GM19452 (cell line): Measurements from ENCODE around the gene C17orf114.

Source experiments
- ATAC-seq: cut with Tn5 transposase; IDR thresholded peaks from one replicate; pipeline ENCODE4 v1.9.1; 2021; ENCODE audit not compliant: unreplicated experiment

C17orf114 gene

DNA sequence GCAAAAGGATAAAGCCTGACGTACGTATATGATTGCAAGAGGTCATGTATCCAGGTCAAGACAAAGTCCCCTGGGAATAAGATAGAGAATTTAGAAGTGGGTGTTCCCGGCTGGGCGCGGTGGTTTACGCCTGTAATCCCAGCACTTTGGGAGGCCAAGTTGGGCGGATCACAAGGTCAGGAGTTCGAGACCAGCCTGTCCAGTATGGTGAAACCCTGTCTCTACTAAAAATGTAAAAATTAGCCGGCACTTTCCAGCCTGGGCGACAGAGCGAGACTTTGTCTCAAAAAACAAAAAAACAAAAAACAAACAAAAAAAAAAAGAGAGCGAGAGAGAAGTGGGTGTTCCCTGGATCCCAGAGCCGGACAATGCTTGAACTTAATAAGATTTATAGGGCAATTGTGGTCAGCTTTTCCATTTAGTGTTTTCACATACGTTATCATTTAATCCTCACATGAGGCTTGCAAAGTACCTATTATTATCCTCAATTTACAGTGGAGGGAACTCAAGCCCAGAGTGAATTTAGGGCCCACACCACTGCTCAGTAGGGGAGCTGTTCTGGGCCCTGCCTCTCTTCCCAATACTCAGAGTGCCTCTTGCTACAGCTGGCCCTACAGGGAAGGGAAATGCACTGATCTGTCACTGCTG, 13.8 kb downstream of the C17orf114 start:
- ATAC-seq, result no peak

DNA sequence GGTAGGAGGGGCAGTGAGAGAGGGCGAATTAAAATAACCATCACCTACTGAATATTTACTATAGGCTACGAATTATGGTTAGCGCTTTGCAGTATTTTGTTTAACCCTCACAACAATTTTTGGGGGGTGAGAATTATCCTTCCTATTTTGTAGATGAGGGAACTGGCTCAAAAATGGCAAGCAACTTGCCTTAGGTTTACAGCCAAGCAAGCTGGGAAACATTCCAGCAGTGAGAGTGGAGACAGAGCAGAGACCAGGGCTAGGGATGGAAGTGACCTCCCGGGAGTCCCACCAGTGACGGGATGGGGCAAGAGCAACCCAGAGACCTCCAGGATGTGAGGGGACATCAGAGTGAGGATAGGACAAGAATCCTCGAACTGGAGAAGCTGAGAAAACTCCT, 15.6 kb downstream of the C17orf114 start:
- ATAC-seq, result no peak

DNA sequence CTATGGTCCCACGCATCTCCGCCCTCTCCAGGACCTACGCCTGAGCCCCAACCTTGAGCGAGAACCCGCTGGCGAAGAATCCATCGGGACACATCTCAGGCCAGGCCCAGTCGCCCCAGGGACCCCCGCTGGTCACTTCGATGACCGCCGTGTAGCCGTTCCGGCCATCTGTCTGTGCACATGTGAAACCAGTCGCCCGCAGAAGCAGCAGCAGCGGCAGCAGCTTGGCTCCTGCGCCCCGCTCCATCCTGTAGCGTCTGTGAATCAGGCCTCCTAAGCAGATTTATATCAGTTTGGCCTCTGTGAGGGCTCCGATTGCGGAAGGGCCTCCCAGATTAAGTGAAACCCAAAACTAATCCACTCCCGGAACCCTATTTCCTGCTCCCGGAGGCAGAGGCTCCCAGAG, 16.0 kb downstream of the C17orf114 start, which contains the start of gene VMO1:
Gene VMO1, minus strand, starts transcription at position 259 of the 406 bp plus-strand sequence. Its CDS starts 12 bp downstream, at position 247.
- ATAC-seq, result no peak

DNA sequence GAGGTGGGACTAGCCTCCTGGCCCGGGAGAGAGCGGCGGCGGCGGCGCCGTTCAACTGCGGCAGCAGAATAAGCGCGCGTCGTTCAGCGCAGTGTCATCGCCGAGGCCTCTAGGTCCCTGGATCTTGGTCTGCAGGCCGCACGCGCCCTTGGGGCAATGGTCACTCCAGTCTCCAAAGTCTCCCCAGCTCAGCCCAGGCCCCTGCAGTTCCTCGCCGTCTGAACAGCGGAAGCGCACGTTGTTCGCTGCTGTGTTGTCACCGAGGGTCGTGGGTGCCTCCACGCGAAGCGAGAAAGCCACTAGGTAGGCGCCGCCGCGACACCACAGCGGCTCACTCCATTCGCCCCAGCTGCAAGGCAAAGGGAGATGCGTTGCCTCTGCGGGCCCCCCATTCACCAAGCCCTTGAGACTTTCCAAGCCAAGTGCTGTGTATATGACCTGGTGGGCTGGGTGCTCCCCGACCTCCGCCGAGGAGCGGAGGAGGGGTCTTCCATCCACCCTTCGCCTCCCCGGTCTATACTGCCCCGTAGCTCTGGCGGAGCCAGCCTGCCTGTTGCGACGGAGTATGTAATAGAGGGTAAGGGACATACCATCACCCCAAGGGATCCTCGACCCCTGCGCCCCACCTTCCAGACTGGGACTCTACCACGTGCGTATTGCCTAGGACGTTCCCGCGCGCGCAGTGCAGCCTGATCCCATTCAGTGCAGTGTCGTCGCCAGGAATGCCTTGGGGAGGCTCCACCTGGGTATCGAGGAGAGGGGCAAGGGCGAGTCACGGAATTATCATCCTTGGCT, 16.6 kb downstream of the C17orf114 start:
- no peak for ATAC-seq

DNA sequence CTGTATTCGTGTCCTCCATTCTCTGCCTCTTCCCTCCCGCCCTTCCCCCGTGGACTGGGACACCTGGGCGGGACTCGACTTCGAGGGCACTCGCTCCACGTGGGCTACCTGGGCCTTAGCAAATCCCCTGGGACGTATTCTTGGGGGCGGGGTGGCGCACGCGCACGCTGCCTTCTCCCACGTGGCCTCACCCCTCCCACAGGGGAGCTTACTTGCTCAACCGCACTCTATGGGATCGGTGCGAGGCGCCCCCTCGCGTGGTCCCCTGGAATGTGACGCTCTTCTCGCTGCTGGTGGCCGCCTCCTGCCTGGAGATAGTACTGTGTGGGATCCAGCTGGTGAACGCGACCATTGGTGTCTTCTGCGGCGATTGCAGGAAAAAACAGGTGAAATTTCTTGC, 19.5 kb downstream of the C17orf114 start:
- ATAC-seq, result no peak

DNA sequence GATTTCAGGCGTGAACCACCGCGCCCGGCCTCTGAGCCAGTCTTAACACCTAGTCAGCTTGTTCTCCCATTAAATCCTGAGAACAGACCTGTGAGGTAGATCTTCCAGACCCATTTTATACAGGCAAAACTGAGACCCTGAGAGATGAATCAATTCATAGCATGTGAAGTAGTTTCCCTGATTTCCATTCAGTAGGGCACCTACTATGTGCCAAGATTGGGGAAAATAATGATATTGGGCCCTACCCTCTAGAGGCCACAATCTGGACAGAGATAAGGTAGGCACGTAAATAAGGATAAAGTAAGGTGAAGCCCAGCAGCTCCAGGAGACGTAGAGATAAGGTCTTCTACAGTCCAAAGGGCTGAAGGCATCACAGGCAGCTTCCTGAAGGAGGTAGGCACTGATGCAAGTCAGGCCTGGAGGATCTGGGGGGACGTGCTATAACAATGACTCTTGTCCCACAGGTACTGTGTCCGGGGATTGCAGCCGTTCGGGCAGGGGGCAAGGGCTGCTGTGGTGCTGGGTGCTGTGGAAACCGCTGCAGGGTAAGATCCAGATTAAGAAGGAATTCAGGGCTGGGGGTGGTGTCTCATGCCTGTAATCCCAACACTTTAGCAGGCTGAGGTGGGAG, 21.7 kb downstream of the C17orf114 start:
- ATAC-seq, result no peak

DNA sequence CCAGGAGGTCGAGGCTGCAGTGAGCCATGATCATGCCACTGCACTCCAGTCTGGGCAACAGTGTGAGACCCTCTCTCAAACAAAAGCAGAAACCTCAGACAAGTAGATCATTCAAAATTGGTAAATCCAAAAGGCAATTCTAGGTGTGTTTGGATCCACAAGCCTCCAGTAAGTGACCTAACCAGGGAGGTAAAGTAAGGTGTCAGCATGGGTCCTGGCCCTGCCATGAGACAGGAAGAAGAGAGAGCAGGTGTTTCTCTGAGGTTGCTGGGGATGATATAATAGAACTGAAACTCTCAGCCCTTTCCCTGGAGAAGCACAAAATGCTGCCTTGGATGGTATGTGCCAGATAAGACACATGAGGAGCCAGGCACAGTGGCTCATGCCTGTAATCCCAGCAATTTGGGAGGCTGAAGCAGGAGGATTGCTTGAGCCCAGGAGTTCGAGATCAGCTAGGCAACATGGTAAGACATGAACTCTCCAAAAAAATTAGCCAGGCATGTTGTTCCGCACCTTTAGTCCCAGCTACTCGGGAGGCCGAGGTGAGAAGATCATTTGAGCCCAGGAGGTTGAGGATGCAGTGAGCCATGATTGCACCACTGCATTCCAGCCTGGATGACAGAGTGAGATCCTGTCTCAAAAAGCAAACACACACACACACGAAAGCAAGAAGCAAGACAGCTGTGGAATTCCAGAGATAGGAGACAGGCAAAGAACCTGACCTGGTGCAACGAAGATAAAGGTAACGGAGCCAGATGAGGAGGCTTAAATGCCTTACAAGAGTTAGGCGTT, 24.0 kb downstream of the C17orf114 start:
- ATAC-seq, result no peak

DNA sequence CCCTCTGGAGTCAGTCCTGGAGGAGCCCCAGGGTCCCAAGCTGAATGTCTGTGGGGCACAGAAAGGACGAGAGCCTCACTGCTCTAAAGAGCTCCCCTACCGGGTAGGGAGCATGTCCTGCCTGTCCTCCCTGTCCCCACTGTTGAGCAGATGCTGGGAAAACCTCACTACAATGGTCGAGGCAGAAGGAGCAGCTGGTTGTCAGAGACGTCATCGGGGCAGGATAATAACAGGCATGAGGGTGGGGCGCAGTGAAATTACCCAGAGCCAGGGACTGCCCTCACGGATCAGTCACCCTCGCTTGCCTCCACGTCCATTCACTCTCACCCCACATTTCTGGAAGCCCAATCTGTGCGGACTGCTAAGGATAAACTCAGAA, 29.9 kb downstream of the C17orf114 start:
- ATAC-seq, result no peak

DNA sequence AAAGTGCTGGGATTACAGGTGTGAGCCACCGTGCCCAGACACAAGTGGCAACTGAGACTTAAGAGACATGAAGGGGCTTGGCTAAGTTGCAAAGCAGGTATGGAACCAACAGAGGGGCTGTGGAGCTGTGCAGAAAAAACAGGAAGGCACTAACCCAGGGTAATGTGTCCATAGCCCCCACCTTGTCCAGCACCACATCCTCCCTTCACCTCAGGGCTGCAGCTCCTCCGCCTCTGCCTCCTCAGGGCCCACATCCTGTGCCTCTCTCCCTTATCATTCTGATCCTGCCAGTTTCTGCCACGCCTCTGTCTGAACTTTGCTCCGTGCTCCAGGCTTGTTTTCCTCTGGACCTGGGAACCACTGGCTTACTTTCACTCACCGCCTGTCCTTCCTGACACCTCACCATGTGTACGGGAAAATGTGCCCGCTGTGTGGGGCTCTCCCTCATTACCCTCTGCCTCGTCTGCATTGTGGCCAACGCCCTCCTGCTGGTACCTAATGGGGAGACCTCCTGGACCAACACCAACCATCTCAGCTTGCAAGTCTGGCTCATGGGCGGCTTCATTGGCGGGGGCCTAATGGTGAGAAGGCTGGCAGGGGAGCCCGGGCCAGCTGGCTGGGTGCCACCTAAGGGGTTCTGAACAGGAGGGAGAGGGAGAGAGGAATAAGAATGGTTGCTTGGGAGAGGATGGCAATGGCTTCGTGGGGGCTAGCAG, 30.5 kb downstream of the C17orf114 start, which contains the start of gene TM4SF5:
Gene TM4SF5, plus strand, starts transcription at position 368 of the 716 bp plus-strand sequence. Its CDS starts 37 bp downstream, at position 405.
- ATAC-seq, result no peak

DNA sequence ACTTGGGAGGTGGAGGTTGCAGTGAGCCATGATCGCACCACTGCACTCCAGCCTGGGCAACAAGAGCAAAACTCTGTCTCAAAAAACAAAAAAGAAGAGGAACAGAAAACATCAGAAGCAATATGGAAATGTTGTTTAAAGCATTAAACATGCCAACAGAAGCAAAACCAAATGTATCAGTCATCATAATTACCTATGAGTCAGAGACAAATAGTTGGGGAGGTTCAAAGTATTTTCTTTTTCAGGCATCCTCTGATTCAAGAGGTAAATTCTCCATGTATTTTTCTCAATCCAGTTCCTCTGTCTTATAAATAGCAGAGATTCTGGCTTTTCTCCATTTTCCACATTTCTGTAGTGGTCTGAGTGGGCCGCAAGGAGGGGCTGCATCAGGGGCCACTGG, 32.5 kb downstream of the C17orf114 start:
- no peak for ATAC-seq

DNA sequence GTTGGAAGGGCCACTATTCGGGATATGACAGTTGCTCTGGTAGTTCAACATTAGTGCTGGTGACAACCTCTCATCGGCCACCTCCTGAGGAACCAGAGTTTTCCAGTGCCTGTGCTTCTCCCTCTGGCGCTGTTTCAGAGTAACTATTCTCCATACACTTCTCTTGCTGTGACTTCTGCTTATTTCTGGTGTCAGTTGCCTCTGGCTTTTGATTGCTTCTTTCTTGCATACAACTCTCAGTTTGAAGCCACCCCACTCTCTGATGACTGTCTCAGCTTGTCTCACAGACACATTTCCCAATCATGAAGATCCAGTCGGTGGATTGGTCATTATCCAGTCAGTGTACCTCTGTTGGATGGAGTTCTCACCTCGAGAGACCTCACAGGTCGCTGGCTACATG, 33.8 kb downstream of the C17orf114 start:
- ATAC-seq, result no peak

DNA sequence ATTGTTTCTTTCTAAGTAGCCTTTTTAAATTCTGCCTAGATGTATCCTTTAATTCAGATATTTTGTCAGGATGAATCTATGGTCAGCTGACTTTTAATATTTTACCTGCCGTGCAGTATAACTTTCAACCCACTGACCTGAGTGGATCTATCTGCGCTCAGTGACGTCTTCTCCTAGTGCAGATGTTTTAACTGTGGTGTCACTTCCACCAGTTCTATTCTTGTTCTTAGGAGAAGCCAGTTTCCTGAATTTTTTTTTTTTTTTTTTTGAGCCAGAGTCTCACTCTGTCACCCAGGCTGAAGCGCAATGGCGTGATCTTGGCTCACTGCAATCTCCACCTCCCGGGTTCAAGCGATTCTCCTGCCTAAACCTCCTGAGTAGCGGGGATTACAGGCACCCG, 35.4 kb downstream of the C17orf114 start:
- no peak for ATAC-seq

DNA sequence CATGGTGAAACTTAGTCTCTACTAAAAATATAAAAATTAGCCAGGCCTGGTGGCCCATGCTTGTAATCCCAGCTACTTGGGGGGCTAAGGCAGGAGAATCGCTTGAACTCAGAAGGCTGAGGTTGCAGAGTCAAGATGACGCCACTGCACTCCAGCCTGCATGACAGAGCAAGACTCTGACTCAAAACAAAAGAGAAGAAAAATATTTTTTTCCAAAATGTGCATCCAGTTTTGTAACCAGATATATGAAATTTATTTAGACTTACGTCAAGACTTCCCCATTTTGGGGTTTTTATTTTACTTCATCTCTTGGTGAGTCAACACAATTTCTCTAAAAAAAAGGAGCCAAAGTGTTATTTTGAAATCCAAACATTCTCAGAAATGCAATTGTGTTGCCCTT, 35.9 kb downstream of the C17orf114 start:
- no peak for ATAC-seq

DNA sequence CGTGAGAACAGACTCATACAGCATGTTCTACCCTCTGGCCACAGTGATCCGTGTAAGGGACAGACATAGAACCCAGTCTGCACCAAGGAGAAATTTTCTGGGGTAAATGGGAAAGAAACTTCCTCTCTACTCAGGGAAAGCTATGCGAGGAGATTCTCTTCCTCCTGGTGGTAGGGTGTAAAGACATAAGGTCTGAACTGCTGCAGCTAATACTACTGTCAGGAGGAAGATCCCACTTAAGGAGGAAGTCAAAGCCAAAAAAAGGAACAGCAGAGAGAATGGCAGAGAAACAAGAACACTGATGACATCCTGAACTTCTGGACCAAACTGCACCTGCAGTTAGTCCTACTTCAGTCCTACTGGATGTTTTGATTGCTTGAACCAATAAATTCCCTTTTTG, 37.5 kb downstream of the C17orf114 start:
- ATAC-seq, result no peak

DNA sequence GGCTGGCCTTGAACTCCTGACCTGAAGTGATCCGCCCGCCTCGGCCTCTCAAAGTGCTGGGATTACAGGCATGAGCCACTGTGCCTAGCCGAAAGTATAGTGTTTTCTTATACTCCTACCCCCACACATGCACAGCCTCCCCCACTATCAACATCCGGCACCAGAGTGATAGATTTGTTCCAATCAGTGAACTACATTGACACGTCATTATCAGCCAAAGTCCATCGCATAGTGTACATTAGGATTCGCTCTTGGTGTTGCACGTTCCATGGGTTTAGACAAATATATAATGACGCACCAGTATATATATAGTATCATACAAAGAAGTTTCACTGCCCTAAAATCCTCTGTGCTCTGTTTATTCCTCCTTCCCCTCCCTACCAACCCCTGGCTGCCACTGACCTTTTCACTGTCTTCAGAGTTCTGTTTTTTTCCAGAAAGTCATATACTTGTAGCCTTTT, 42.3 kb downstream of the C17orf114 start:
- ATAC-seq, result no peak

DNA sequence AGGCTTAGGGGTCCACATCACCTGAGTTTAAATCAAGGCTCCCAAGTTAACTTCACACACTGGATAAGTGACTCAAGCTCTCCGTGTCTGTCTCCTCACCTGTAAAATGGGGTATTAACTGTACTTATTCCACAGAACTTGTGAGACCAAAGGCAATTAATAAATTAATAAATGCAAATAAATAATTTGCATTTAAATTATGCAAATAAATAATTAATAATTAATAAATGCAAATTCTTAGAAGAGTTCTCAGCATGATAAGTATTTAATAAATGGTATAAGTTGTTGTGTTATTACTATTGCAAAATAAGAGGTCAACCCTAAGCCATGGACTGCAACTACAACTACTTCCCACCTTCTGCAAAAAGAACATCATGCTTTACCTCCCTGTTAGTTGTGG, 48.7 kb downstream of the C17orf114 start:
- ATAC-seq, result no peak

DNA sequence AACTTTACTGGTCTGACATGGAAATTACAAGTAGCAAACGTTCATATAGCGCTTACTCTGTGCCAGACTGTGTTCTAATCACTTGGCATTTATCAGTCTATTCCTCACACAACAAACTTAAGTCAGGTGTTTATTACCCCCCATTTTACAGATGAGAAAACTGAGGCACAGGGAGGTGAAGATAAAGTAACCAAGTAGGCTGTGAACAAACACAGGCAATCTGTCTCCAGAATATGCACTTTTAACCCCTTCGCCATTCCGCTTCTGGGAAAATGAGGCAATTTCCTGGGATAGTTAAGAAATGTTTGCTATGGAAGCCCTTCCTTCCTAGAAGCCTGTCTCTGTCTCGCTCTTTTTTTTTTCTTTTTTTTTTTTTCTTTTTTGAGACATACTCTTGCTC, 50.2 kb downstream of the C17orf114 start:
- ATAC-seq, result no peak
